Glomerular endothelial cell (primary cell): Measurements from ENCODE around the gene MAD1L1. TPM values are rescaled to one million over a fixed set of nuclear protein-coding genes. Genes with fewer than 3 reads are reported as not detected.

Experiments
- DNase-seq: peaks from one replicate; pipeline ENCODE4 v3.0.0-alpha.2; 2011; ENCODE audit warnings: low read depth, low spot score; ENCODE audit errors: extremely low read depth
- total RNA-seq: library from RNA; depleted of rRNA; stranded (reverse); fragments of >200 nt; gene quantifications from 2 replicates; pipeline ENCODE4 v1.2.3, GENCODE V29; 2015

MAD1L1 gene
- total RNA-seq, 1 donor from 2014 or later = 59.4 TPM

DNA sequence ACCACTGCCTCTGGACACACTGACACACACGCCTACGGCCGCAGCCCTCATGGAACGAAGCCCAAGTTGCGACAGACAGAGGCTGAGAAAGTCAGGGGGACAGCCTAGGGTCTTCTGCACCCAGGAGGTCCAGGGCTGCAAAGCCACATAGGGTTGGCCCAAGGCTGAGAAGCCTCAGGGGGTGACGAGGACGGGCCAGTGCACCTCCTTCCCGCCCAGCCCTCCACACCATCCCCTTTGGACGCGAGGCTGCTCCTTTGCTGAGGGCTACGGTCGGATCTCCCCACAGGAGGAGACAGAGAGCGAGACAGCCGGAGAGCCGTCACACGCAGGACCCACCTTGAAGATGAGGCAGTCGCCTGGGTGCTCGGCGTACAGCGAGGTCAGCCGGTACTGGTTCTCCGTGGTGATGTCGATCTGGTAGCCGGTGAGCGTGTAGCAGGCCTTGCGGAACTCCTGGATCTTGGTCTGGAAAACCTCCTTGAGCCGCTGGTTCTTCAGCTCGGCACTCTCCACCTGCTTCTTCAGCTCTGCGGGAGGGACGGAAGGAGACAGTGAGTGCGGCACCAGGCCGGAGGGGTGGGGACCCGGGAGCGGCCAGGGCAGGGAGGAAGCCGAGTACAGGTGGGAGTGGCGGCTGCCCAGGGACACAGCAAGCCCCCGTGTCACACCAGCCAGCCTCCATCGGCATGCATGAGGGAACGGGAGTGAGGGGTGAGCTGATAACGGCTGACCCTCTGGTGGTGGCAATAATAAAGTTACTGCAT is 334.7 kb downstream of the MAD1L1 start:
- no peak for DNase-seq

DNA sequence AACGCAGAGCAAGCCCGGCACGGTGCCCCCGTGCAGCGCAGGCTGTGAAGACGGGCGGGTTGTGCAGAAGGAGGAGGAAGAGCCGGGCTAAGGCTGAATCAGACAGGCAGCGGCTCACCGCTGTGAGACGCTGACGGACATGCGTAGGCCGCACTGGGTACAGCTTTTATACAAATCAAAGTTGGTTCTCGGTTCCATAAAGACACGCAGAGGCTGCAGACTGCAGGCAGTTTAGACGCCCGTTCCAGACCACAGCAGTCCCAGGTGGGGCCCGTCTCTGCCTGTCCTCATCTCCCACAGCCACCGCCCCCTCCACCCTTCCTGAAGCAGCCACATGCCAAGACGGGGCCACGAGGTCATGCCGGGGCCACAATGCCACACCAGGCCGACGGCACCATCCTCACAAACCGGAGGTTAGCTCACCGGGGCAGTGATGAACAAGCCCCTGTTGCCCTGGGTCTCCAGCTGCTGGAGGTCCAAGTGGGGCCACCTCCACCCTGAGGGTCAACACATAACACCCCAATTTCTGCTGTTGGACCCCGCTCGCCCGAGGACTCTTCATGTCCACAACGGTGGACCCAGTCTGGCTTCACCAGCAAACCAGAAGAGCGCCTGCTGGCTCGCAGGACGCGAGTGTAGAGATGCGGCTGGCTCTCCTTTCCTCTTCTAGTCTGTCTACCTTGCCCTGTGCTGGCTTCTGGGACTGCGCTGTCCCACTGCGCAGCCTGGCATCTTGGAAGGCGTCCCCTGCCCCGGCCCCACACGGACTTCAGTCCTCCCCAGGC is 335.5 kb downstream of the MAD1L1 start:
- DNase-seq = no peak

DNA sequence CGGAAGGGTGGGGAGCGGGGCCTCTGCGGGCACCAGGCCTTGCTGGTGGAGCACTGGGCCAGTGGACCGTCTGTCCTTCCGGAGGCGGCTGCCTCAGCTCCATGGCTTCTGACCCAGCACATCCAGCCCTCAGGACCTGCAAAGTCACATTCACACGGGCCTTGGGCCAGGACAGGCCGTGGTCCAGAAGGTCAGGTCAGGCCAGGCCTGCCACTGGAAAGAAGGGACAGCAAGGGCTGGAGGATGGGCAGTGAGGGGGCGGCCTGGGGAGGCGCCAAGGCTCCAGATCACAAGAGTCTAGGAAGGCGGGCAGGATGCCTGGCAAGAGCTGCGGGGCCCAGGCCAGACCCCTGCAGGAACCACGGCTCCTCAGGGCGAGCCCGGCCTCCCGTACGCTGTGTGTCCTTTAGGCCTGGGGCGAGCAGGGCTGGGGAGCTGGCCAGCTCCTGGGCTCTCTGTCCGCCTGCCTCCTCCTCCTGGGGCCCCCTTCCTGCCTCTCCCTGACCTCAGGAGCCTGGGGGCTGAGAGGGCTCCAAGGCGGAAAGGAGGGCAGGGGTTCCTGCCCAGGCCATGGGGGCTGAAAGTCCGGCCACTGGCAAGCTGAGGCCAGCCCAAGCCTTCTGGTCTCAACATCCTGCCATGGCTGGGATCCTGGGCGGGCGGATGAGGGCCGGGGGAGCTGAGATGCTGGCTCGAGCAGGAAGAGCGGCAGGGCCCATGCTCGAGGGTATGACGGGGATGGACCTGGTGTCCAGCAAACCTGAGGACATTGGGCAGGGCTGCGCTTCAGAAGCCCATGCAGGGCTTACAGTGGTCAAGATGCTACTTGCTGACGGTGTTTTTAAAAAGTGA is 336.9 kb downstream of the MAD1L1 start:
- no peak for DNase-seq

DNA sequence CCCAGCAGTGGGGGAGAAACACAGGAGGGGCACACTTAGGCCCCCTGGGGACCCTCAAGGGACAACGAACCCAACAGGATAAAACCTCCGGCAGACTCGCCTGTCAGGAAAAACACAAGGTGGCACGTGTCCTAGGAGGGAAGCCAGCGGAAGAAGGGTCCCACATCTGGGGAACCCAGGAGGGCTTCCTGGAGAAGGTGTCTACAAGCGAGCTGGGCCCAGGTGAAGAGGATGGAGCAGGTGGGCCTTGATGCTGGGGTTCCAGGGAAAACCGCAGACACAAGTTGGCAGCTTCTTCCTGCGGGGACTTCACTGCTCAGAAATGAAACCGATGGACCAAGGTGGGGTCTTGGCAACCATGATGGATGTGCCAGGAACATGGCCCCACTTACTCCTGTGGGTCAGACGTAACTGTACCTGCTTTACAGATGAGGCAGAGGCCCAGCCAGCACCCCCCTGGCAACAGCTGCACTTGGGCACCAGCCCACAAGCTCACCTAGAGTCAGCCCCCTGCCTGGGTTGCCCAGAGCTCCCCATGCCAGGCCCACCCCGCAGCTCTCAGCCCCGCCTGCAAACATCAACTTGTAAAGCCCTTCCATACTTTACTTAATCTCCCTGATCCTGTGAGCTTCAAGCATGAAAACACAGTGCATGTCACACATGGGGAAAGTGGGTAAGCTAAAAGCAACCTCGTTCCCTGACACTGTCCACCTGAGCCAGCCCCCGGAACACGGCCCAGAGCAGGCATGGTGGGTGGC is 337.7 kb downstream of the MAD1L1 start:
- DNase-seq = no peak

DNA sequence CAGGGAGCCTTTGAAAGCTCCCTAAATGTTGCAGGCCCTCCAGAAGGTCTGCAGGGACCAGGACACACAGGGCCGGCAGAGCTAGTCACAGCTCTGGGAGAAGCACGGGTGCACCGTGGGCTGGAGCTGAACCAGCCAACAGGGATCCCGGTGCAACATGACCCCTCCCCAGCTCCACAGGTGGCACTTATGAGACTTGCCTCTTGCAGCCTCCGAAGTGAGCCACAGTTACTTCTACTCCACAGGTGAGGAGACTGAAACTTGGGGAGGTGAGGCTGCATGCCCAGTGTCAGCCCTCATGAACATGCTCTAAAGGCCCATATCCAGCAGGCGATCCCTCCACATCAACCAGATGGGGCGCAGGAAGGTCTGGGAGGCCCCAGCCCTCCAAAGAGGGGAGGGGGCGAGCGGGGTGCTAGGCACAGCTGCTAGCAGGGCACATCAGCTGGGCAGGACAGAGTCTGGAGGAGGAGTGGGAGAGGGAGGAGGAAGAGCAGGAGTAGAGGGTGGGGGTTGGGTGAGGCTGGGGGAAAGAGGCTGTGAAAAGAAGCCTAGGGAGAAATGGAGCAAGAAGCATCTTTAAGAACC is 338.3 kb downstream of the MAD1L1 start:
- no peak for DNase-seq

DNA sequence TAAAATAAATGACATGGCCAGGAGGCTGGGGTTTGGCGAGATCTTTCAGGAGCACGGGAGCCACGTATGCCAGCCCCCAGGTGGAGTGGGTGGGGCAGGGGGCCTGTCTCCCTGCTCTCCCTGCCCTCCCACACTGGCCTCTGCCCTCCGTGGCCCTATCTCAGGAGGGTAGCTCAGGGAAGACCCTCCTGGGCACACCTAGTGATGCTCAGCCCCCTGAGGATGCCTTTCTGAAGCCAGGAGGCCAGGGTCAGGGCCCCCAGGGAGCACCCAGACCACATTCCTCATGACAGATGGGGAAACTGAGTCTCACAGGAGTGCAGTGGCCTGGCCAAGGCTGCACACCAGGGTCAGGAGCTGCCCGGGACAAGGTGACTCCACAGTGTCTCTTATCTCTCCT is 339.3 kb downstream of the MAD1L1 start:
- DNase-seq = no peak

DNA sequence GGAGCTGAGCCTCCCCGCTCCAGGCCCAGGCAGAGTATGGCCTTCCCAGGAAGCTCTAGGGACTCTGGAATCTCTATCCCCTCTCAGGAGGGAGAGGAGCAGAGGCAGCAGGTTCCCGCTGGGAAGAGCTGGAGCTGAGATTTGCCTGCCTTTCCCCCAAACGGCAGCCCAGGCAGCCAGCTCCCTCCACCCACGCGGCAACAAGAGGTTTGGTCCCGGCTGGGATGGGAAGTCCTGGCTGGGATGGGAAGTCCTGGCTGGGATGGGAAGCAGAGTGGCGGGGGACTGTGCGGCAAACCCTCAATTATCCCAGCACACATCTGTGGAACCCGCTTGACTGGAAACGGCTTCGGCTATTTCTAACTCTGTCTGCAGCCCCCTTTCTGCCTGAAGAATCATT is 339.7 kb downstream of the MAD1L1 start:
- DNase-seq = no peak

DNA sequence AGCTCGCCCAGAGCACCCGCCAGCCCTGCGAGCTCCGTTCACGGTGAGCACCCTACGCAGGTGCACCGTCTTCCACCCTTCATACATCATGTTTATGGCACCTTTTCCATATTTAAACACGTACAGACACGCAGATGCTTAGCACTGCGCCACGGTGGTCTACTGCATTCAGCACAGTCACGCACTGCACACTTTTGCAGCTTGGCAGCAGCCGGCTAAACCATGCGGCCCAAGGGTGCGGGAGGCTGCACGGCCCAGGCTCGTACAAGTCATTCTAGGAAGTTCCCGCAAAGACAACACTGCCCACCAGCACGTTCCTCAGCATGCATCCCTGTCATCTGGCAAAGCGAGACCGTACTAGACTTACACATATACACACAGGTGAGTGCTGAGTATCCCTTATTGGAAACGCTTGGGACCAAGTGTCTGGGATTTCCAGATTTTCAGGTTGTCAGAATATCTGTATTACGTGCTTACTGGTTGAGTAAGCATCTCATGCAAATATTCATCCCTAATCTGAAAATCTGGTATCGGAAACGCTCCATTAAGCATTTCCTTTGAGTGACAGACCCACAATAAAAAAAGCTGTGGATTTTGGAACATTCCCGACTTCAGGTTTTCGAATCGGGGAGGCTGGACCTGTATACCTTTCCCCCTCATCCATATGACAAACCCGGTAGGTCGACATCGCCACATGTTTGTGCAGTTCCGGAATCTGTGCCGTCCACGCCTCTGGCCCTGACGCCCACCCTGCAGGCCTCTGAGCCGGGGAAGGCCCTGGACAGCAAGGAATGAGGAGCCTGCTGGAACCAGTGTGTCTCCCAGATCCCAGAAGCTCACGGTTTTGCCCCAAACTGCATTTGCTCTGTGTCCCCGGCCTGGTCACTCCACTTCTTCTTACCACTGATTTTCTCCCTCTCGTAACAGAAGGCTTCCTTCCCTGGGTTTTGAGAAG is 340.5 kb downstream of the MAD1L1 start:
- DNase-seq = no peak

DNA sequence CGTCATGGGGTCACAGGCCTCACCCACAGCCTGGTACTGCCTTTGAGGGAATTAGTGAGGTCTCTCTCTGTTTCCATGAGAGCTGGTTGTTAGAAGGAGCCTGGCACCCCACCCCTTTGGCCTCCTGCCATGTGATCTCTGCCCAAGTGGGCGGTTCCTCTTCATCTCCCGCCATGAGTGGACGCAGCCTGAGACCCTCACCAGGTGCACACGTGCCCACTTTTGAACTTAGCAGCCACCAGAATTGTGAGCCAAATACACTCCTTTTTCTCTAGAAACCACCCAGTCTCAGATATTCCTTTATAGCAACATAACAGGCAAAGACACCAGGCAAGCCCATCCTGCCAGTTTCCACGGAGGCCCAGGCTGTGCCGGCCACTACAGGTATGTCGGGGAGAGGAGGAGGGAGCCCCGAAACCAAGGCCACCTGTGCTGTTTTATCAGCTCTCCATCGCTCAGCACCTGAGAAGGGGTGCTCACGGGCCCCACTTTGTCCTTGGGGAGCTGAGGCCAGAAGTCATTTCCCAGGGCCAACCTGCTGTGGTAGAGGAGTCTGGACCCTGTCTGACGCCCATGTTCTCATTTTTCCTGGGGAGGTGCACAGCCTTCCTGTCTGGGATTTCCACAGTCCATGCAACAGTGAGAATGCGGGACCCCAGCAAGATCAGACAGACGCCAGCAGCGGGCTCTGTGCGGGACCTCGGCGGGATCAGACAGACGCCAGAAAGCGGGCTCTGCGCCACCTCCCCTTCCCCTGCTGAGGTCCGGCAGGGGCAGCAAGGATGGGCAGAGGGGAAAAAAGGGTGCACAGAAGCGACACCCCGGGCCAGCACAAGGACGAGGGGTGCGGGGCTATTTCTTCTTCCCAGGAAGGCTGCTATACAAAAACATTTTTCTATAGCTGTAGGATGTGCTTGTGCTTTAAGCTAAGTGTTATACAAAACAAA is 342.2 kb downstream of the MAD1L1 start:
- no peak for DNase-seq

DNA sequence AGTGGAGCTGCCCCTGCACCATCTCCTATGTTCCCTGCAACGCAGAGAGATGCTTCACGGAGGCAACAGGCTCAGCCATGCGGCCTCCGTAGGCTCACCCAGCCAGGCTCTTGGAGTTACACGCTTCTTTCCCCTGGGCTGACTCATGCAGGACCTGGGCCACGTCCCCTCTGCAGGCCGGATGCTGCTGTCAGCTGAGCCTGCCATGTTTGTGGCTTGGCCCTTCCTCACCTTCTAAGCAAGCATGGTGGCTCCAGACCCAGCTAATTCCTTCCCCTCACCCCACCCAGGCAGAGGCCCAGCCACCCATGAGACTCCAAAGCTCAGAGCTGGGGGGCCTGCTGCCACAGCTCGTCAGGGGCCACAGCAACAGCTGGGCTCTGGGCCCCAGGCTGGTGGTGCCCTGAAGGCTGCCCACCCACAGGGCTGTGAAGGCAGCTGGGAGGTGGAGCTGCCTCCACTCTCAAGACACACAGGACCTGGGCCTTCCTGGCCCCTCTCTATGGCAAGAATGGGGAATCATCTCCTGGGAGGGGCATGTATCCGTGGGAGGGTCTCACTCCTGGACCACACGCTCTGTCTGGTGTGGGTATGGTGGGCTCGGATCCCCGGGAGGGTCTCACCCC is 343.1 kb downstream of the MAD1L1 start:
- DNase-seq = no peak

DNA sequence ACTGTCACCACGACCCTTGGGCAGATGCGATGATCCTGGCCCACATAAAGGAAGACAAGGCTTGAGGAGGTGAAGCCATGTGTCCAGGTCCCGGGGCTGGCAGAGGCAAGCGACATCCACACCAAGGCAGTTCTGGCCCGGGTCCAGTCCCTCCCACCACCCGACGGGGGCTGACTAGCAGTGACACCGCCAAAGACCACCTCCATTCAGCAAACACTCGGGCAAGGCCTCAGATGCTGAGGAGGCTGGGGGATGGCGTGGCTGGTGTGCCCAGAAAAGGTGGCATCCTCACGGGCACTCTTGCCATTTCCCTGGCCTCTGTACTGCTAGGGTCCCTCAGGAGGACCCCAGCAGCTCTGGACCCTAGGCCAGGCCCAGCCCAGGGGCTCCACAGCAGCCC is 343.7 kb downstream of the MAD1L1 start:
- no peak for DNase-seq

DNA sequence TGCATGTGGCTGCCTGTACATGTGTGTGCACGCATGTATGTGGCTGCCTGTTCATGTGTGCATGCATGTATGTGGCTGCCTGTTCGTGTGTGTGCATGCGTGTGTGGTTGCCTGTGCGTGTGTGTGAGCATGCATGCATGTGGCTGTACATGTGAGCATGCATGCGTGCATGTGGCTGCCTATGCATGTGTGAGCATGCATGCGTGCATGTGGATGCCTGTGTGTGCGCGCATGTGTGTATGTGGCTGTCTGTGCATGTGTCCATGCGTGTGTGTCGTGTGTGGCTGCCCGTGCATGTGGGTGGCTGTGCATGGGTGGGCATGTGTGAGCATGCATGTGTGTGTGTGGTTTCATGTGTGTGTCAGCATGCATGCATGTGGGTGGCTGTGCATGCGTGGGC is 344.3 kb downstream of the MAD1L1 start:
- DNase-seq = no peak

DNA sequence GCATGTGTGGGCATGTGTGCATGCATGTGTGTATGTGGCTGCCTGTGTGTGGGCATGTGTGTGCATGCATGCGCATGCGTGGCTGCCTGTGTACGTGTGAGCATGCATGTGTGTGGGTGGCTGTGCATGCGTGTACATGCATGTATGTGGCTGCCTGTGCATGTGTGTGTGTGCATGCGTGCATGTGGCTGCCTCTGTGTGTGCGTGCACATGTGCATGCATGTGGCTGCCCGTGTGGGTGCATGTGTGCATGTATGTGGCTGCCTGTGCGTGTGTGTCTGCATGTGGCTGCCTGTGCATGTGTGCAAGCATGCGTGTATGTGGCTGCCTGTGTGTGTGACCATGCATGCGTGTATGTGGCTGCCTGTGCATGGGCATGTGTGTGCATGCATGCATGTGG is 345.5 kb downstream of the MAD1L1 start:
- DNase-seq = no peak

DNA sequence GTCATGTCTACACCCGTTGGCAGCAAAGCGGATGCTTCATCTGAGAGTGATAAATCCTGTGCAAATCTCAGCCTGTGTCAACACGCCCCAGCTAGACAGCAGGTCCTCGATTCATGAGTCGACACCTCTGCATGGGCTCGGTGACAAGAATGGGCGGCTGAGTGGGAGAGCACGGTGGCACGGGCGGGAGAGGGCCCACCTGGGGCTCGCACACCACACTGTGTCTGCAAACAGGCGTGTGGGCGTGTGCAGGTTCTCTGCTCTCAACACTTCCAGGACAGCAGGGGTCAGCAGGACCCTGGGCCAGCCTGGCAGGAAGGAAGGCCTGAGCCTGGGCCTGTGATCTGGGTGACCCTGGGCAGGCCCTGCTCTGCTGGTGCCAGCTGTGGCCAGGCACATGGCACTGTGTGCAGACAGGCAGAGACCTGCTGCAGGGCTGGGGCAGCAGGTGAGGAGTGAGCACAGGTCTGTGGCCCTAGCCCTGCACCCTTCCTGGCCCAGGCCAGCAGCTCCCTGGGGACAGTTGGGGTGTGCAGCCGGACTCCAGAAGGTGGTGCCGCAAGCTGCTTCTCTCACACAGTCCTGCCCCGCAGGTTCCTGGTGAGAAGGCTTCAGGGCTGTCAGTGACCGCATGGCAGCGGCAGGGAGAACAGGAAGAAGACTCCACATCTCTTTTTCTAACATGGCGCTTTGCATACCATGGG is 346.2 kb downstream of the MAD1L1 start:
- no peak for DNase-seq

DNA sequence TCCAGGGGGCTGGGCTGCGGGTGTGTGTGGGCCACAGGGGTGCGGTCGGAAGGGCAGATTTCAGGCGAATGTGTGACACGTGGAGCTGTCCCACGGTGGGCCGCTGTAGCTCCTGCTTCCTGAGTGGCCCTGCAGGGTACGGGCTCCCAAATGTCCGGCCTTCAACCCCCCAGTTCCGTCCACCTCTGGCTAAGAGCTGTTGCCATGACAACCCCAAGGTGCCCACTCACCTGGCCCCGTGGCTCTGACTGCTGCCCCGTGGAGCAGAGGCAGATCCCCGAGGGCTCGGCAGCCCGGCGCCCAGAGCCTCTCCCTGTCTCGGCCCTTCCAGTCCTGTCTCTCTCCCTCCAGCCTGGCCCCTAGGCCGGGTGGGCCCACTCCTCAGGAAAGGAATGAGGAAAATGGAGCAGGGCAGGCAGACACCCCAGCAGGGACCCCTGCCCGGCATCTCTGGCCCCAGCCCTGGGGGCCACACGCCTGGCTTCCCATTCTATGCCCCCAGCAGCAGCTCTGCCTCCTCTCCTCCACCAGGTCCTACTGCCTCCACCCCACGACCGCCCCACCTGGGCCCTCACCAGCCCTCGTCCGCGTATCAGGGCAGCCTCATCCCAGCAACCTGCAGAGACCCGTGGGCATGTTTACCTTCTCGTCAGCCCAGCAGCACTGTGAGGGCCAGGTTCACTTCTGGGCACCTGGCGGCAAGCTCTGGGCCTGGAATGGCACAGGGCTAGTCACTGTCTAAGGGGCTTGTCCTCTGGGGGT is 347.1 kb downstream of the MAD1L1 start:
- DNase-seq = no peak
